ENCODE data around the gene HNRNPA3.
A peak's percentile ranks its signal among the peaks of the same experiment; 100 is the strongest.

HNRNPA3 gene

GRCh38 chr2:177212106-177212890, at the start of gene HNRNPA3:
Gene HNRNPA3 (plus strand): TSS chr2:177212794. CDS start chr2:177212800, 6 bp downstream.
- TF ChIP-seq, protein P1, sequence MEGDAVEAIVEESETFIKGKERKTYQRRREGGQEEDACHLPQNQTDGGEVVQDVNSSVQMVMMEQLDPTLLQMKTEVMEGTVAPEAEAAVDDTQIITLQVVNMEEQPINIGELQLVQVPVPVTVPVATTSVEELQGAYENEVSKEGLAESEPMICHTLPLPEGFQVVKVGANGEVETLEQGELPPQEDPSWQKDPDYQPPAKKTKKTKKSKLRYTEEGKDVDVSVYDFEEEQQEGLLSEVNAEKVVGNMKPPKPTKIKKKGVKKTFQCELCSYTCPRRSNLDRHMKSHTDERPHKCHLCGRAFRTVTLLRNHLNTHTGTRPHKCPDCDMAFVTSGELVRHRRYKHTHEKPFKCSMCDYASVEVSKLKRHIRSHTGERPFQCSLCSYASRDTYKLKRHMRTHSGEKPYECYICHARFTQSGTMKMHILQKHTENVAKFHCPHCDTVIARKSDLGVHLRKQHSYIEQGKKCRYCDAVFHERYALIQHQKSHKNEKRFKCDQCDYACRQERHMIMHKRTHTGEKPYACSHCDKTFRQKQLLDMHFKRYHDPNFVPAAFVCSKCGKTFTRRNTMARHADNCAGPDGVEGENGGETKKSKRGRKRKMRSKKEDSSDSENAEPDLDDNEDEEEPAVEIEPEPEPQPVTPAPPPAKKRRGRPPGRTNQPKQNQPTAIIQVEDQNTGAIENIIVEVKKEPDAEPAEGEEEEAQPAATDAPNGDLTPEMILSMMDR (IDR thresholded peaks at IDR 0.05; ENCODE audit: low read depth, low read length), result peak; percentile 31
- peak; percentile 99 for DNase-seq (ENCODE audit: low read depth, low spot score)
- in situ Hi-C loops (cut with HindIII; ENCODE audit: low sequenced_read_pairs), result no loop called here
- peak within 1 kb of the TSS; percentile 75 for H3K4me3 ChIP-seq (ENCODE audit: low read depth, low read length)

DNA sequence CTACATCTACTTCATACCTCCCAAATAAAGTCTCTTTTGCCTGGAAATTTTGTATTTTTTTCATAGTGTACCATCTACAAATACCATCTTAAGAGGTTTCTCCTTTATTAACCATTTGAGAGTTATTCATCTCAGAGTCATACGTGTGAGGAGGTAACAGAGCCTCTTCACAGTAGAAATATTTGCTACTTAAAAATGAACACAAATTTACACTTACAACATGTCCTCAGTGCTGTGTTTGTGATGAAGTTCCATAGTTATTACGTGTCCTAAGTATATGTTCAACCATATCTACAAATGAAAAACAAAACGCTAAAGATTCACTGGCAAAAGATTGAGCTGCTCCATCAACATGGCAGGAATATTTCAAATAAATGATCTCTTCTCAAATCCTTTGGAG, 48.5 kb upstream of the HNRNPA3 start:
- DNase-seq (ENCODE audit: low read depth, low spot score), result no peak
- peak overlapping the region; percentile 27 for H3K4me3 ChIP-seq (ENCODE audit: low read depth, low read length)
- TF ChIP-seq, protein P1 (IDR thresholded peaks at IDR 0.05; ENCODE audit: low read depth, low read length), result no peak
- in situ Hi-C loops (cut with HindIII; ENCODE audit: low sequenced_read_pairs), result no loop called here

DNA sequence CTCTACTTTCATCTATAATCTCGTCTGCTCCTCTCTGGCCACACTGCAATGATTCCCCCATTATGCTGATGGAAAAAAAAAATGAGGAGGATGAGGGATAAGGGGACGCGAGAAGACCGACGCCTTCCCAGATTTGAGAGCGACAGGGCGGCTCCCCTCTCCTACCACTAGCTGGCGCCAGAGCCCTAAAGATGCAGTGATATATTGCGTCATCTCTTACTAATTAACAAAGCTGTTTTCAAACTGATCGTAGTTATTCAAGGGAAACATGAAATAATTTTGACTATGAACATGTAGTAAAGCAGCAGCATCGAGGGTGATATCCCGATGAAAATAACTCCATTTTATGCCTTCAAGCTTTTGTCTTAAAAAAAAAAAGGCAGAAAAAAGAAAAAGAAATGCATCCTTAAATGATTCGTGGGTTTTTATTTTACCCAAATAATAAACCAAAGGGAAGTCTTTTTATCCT, 48.0 kb upstream of the HNRNPA3 start:
- TF ChIP-seq, protein P1 (IDR thresholded peaks at IDR 0.05; ENCODE audit: low read depth, low read length), result peak; percentile 100
- in situ Hi-C loops (cut with HindIII; ENCODE audit: low sequenced_read_pairs), result no loop called here
- peak; percentile 86 for DNase-seq (ENCODE audit: low read depth, low spot score)
- peak overlapping the region; percentile 27 for H3K4me3 ChIP-seq (ENCODE audit: low read depth, low read length)

DNA sequence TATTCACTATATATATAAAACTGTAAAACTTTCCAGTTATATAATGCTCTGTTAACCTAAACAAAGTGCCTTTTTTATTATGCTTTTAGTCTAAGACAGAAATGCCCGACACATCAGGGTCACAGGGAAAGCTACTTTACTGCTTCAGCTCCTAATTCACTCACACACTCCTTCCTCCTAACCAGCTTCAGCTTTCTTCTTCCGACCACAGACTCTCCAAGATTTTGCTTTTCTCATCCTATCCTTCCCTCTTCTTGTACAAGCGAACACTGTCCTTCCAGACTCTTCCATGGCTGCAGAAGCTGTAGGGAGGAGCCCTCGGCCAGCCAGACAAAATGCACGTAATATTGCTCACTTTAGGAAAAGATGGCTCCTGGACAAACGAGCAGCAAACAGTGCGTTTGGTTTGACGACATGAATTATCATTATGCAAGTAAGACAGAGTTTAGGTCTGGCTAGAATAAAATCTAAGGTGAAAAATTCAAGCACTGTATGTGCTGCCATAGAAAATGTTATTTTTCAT, 47.5 kb upstream of the HNRNPA3 start:
- in situ Hi-C loops (cut with HindIII; ENCODE audit: low sequenced_read_pairs), result no loop called here
- TF ChIP-seq, protein P1 (IDR thresholded peaks at IDR 0.05; ENCODE audit: low read depth, low read length), result no peak
- peak overlapping the region; percentile 29 for H3K4me3 ChIP-seq (ENCODE audit: low read depth, low read length)
- peak; percentile 64 for DNase-seq (ENCODE audit: low read depth, low spot score)

- peak; percentile 40 for DNase-seq (ENCODE audit: low read depth, low spot score)
- H3K4me3 ChIP-seq (ENCODE audit: low read depth, low read length), result no peak overlapping the region
- in situ Hi-C loops (cut with HindIII; ENCODE audit: low sequenced_read_pairs), result no loop called here
- TF ChIP-seq, protein P1 (IDR thresholded peaks at IDR 0.05; ENCODE audit: low read depth, low read length), result no peak
These were observed 46.6 kb upstream of the HNRNPA3 start for GRCh38 chr2:177165721-177166711.
